GM12878 (cell line): ENCODE results near the gene FAM193B. TPM values are rescaled to one million over a fixed set of nuclear protein-coding genes. Genes with fewer than 3 reads are reported as not detected.
"Not testable (repeated sequence)": the region's sequence is repeated elsewhere in the genome, so short reads cannot be mapped to it uniquely, and the experiment has no call there.

Experiments used
- ATAC-seq: fragments of 200-7000 bp; cut with Tn5 transposase; 3 replicates; pipeline ENCODE4 v1.9.1; 2020; ENCODE audit warnings: mild to moderate bottlenecking, moderate library complexity
- BruUV-seq: library from RNA; stranded (reverse); fragments of 400-500 nt; replicated peaks from 2 replicates; lab custom pipeline; 2021; lab: Mats Ljungman, UMichigan
- CTCF ChIA-PET: fragments of 300-600 bp; sonication (Branson Sonifier 250); formaldehyde crosslinking; extraction: SDS; loops from one replicate; lab custom pipeline; 2021; ENCODE audit warnings: inconsistent platforms; lab: Yijun Ruan, JAX
- POLR2A ChIA-PET: fragments of 350-600 bp; formaldehyde crosslinking; extraction: SDS; loops from one replicate; lab custom pipeline; 2021; ENCODE audit warnings: inconsistent platforms; lab: Charles Lee
- RAD21 ChIA-PET: fragments of 300-600 bp; sonication (Branson Sonifier 250); formaldehyde crosslinking; loops from one replicate; lab custom pipeline; 2023; ENCODE audit warnings: antibody characterized with exemption; ENCODE audit not compliant: unreplicated experiment; lab: Charles Lee
- SMC1A ChIA-PET: fragments of 300-600 bp; sonication (Branson Sonifier 250); formaldehyde crosslinking; loops from one replicate; lab custom pipeline; 2023; ENCODE audit not compliant: unreplicated experiment, uncharacterized antibody; lab: Charles Lee
- DNase-seq: peaks from one replicate; pipeline ENCODE4 v3.0.0-alpha.2; 2011; ENCODE audit warnings: low read depth, low spot score
- FAIRE-seq: peaks from 3 replicates; lab custom pipeline; 2011; peaks lifted over from hg19 to GRCh38; lab: Jason Lieb, UNC
- H2AFZ ChIP-seq: 2 replicates; pipeline ENCODE4 v1.6.0; 2011; ENCODE audit warnings: low read depth, low read length, control low read depth; ENCODE audit not compliant: control insufficient read depth
- H3K27ac ChIP-seq: 2 replicates; pipeline ENCODE4 v1.5.1; 2011; ENCODE audit warnings: control low read depth; ENCODE audit not compliant: control insufficient read depth, insufficient read depth
- H3K27me3 ChIP-seq, 2 experiments: replicated peaks in 1 of 2; 2 replicates each; pipeline versions ENCODE4 v1.6.0 to v1.6.1; 2011; ENCODE audit warnings: low read length in 1 of 2; ENCODE audit not compliant: control insufficient read depth in 2 of 2, insufficient read depth in 2 of 2
- H3K36me3 ChIP-seq, 2 experiments: 2 replicates each; pipeline ENCODE4 v1.5.1; 2011; ENCODE audit warnings: low read length in 1 of 2; ENCODE audit not compliant: control insufficient read depth in 2 of 2, insufficient read depth in 2 of 2
- H3K4me1 ChIP-seq: 2 replicates; pipeline ENCODE4 v1.6.1; 2011; ENCODE audit warnings: mild to moderate bottlenecking, low read length, moderate library complexity, mixed read lengths; ENCODE audit not compliant: control insufficient read depth, insufficient read depth
- H3K4me2 ChIP-seq: 2 replicates; pipeline ENCODE4 v1.6.0; 2011; ENCODE audit warnings: control low read depth; ENCODE audit not compliant: control insufficient read depth, insufficient read depth
- H3K4me3 ChIP-seq: fragments of 200-600 bp; sonication (generic); 2 replicates; pipeline ENCODE4 v1.5.1; 2016
- H3K79me2 ChIP-seq: 2 replicates; pipeline ENCODE4 v1.6.0; 2011; ENCODE audit warnings: low read length; ENCODE audit not compliant: control insufficient read depth, insufficient read depth
- H3K9ac ChIP-seq: 2 replicates; pipeline ENCODE4 v1.8.0; 2011; ENCODE audit warnings: low read length, control low read depth, mixed read lengths; ENCODE audit not compliant: control insufficient read depth, insufficient read depth
- H3K9me3 ChIP-seq: replicated peaks from 3 replicates; pipeline ENCODE4 v1.5.1; 2011; ENCODE audit warnings: mild to moderate bottlenecking, low read length; ENCODE audit not compliant: control insufficient read depth, insufficient read depth
- H4K20me1 ChIP-seq: 2 replicates; pipeline ENCODE4 v1.6.0; 2011; ENCODE audit not compliant: control insufficient read depth, insufficient read depth
- CBFB ChIP-seq: IDR thresholded peaks from 2 replicates; pipeline ENCODE4 v1.6.1; 2016; ENCODE audit warnings: antibody characterized with exemption, low read depth
- CEBPZ ChIP-seq: fragments of 150-350 bp; IDR thresholded peaks from 2 replicates; pipeline ENCODE4 v1.6.1; 2016; ENCODE audit warnings: low read depth, low read length
- HDGF ChIP-seq: fragments of 450-650 bp; IDR thresholded peaks from 2 replicates; pipeline ENCODE4 v1.6.1; 2016; ENCODE audit warnings: antibody characterized with exemption
- HSF1 ChIP-seq: fragments of 150-350 bp; IDR thresholded peaks from 2 replicates; pipeline ENCODE4 v1.6.1; 2014; ENCODE audit warnings: mild to moderate bottlenecking, low read depth, low read length
- MTA3 ChIP-seq: IDR thresholded peaks from 2 replicates; pipeline ENCODE4 v1.6.1; 2012; ENCODE audit warnings: low read length, inconsistent platforms, borderline replicate concordance
- RAD21 ChIP-seq: IDR thresholded peaks from 2 replicates; pipeline ENCODE4 v1.6.1; 2011; ENCODE audit warnings: mild to moderate bottlenecking, low read depth, low read length, moderate library complexity; ENCODE audit not compliant: insufficient read depth
- RFX5 ChIP-seq: IDR thresholded peaks from 2 replicates; pipeline ENCODE4 v1.6.1; 2011; ENCODE audit warnings: low read depth, low read length, improper control_type of control experiment
- WRNIP1 ChIP-seq: IDR thresholded peaks from 2 replicates; pipeline ENCODE4 v1.6.1; 2011; ENCODE audit warnings: low read depth, low read length, improper control_type of control experiment, borderline replicate concordance
- ZZZ3 ChIP-seq: IDR thresholded peaks from 2 replicates; pipeline ENCODE4 v1.6.1; 2011; ENCODE audit warnings: low read depth; ENCODE audit not compliant: control insufficient read depth, insufficient read length
- WGBS: methylation state at CpG from one replicate; pipeline ENCODE4 v1.1.6; 2016; ENCODE audit warnings: low lambda C conversion rate; ENCODE audit not compliant: insufficient replicate concordance, insufficient coverage; ENCODE audit errors: missing lambda C conversion rate; 5-methylcytosine and 5-hydroxymethylcytosine counted together
- in situ Hi-C: fragments of 300-500 bp; cut with MboI; formaldehyde crosslinking; loops from 9 replicates; pipeline ENCODE4 v1.14.3; 2018; ENCODE audit warnings: mixed read lengths
- intact Hi-C: fragments of 100-400 bp; cut with micrococcal nuclease; formaldehyde crosslinking; loops from one replicate; pipeline ENCODE4 v1.14.2; 2022; ENCODE audit not compliant: unreplicated experiment
- polyA plus RNA-seq, 11 experiments: library from polyadenylated mRNA; depleted of rRNA in 4 of 11; unstranded in 6 of 11; stranded (reverse) in 5 of 11; fragments of >200 nt; fragmentation: Nextera tagmentation in 4 of 11; fragmentation: Illumina TruSeq in 1 of 11; extraction: Ambion mirVana in 4 of 11; extraction: Trizol in 1 of 11; gene quantifications; 1 replicate in 1 of 11; 2 replicates in 10 of 11; pipeline versions ENCODE4 v1.2.1 to v1.2.3, GENCODE V29; 2011 to 2016; ENCODE audit warnings: inconsistent platforms in 2 of 11, missing spikeins in 2 of 11, low read depth in 1 of 11
- total RNA-seq, 4 experiments: library from RNA; depleted of rRNA in 3 of 4; stranded (reverse); fragments of >200 nt in 3 of 4; fragmentation: Illumina TruSeq in 1 of 4; extraction: Trizol in 1 of 4; gene quantifications; 2 replicates each; pipeline versions ENCODE4 v1.2.1 to v1.2.3, GENCODE V29; 2013 to 2021

The FAM193B gene
- total and polyA plus RNA-seq, 10 of the 15 experiments (the other 5 are each of a cell fraction or from before 2014, with no cell fraction given): 3.3 to 47.0 (median 25.1) TPM

- H3K9me3 ChIP-seq: no peaks in the 10 kb centered on the region
- no peak overlapping the region for H3K4me3 ChIP-seq
- in situ Hi-C loops (no loop called here), intact Hi-C loops (no loop called here)
- SMC1A ChIA-PET: no interaction called here
- RAD21 ChIA-PET: no interaction called here
- H3K27me3 ChIP-seq: no peaks in the 10 kb centered on the region
- no peak for DNase-seq
- ATAC-seq: no peak
- no peaks in the 10 kb centered on the region for H4K20me1 ChIP-seq
- no TSS peak for BruUV-seq
- no peak overlapping the region for H3K4me2 ChIP-seq
- TF ChIP-seq HDGF (no peak), RAD21 (no peak), RFX5 (no peak), HSF1 (no peak), ZZZ3 (no peak), CEBPZ (no peak), CBFB (no peak), MTA3 (no peak), WRNIP1 (no peak)
- H2AFZ ChIP-seq: no peak overlapping the region
- H3K79me2 ChIP-seq: no peaks in the 10 kb centered on the region
- 98% methylated on average over 7 of the region's 7 CpGs for WGBS
- POLR2A ChIA-PET: no interaction called here
- no peak overlapping the region for H3K27ac ChIP-seq
- peaks cover 14 to 37% of the 10 kb centered on the region in 2 experiments for H3K36me3 ChIP-seq
- H3K9ac ChIP-seq: no peak overlapping the region
- CTCF ChIA-PET: no interaction called here
- H3K4me1 ChIP-seq: no peaks in the 10 kb centered on the region
- no peak for FAIRE-seq
Measured at GRCh38 chr5:177535125-177535524, 19.2 kb downstream of the FAM193B start.

- FAIRE-seq, H3K27me3 ChIP-seq, CTCF ChIA-PET, H3K27ac ChIP-seq, intact Hi-C loops, H3K9ac ChIP-seq, H3K4me3 ChIP-seq, DNase-seq, H3K79me2 ChIP-seq, SMC1A ChIA-PET, H4K20me1 ChIP-seq, ATAC-seq, H3K4me1 ChIP-seq, H3K4me2 ChIP-seq, BruUV-seq, in situ Hi-C loops, H3K9me3 ChIP-seq, H2AFZ ChIP-seq: not testable (repeated sequence)
- WGBS: 98% methylated on average over 7 of the region's 7 CpGs
- RAD21 ChIA-PET: interaction anchor here (0.9 kb wide), 1 partner anchor 15 kb away, joined by 3 read pairs; no protein-coding TSS in a partner anchor
- H3K36me3 ChIP-seq: peaks cover 14 to 37% of the 10 kb centered on the region in 2 experiments
- POLR2A ChIA-PET: interaction anchor here (0.7 kb wide), 1 partner anchor 233 kb away, joined by 3 read pairs; no protein-coding TSS in a partner anchor
Measured at GRCh38 chr5:177534433-177534832, 19.9 kb downstream of the FAM193B start.
